Activated naive CD4-positive, alpha-beta T cell treated with anti-CD3 and anti-CD28 coated beads, Interleukin-2, amount 50 U/mL, for 72 hours (primary cell): ENCODE measurements around the gene PITPNC1. TPM values are rescaled to one million over a fixed set of nuclear protein-coding genes. Genes with fewer than 3 reads are reported as not detected.
A peak's percentile ranks its signal among the peaks of the same experiment; 100 is the strongest.
"Not testable (repeated sequence)": the region's sequence is repeated elsewhere in the genome, so short reads cannot be mapped to it uniquely, and the experiment has no call there.

Experiments
- ATAC-seq, 2 donors: fragments of 150-1000 bp; cut with Tn5 transposase; 2 replicates each; pipeline ENCODE4 v1.10.0; 2021; ENCODE audit warnings: mild to moderate bottlenecking in 2 of 2, moderate library complexity in 2 of 2
- DNase-seq, 2 donors: peaks; one replicate each; pipeline ENCODE4 v3.0.0; 2021 to 2022; ENCODE audit warnings: low spot score in 2 of 2
- H3K27ac Mint-ChIP-seq, 2 donors: one replicate each; pipeline ENCODE4 v1.8.0; 2022; ENCODE audit warnings: mild to moderate bottlenecking in 2 of 2, mixed read lengths in 2 of 2
- H3K36me3 Mint-ChIP-seq, 2 donors: one replicate each; pipeline ENCODE4 v1.8.0; 2022; ENCODE audit warnings: mixed read lengths in 2 of 2
- H3K9me3 Mint-ChIP-seq, 2 donors: one replicate each; pipeline ENCODE4 v1.8.0; 2022; ENCODE audit warnings: mixed read lengths in 2 of 2
- total RNA-seq, 2 donors: library from RNA; stranded (reverse); gene quantifications; one replicate each; pipeline ENCODE4 v1.2.3, GENCODE V29; 2022

The PITPNC1 gene
- 10 to 100 TPM; 56.8 to 65.3 TPM for total RNA-seq

DNA sequence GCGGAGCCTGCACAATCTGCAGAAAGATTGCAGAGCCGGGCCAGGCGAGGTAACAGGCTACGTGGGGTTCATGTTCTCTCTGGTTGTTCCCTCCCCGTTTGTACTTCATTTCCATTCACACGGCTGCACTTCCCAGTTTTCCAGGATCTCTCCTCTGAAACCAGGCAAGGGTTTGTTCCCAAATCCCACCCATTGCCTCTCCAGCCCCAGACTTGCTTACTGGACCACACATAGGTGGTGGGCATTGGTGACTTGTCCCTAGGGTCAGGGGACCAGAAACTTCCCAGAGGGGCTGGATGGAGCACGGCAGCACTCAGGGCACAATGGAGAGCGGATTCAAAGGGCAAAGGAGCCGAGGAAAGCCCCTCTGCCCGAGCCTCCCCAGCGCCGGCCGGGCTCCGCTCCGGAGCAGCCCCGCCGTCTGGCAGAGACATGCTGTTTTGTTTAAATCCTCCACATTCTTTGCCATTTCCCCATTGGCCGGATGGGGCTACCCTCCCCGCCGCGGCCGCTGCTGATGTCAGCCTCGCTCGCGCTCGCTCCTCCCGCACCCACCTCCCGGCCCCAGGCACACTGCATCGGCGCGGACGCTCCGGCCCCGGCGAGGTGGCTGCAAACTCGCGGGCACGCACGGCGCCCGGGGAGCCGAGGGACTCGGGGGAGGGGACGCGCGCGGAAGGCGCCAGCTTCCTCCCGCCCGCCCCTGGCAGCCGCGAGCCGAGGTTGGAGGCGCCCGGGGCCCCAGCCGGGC, at the start of gene PITPNC1:
TSS of gene PITPNC1 (plus strand) at position 545 of the 751 bp plus-strand sequence.
- Mint-ChIP-seq H3K27ac (peak within 1 kb of the TSS; percentile 55 to 90), H3K9me3 (no peaks in the 10 kb centered on the region), H3K36me3 (peaks cover 12 to 19% of the 10 kb centered on the region in 2 donors)
- DNase-seq (peak; percentile 84 to 85), ATAC-seq (peak; percentile 77 to 85)

DNA sequence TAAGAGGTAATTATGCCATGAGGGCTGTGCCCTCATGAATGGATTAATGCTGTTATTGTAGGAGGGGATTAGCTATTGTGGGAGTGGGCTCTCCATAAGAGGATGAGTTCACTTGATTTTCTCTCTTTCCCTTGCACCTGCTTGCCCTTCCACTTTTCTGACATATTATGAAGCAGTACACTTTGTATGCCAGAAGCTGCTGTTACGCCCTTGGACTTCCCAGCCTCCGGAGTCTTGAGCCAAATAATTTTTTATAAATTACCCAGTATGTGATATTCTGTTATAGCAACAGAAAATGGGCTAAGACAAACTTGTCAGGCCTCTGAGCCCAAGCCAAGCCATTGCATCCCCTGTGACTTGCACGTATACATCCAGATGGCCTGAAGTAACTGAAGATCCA, 49.1 kb upstream of the PITPNC1 start:
- no peak overlapping the region for H3K27ac Mint-ChIP-seq
- no peaks in the 10 kb centered on the region for H3K9me3 Mint-ChIP-seq
- ATAC-seq (no peak), DNase-seq (no peak)
- no peaks in the 10 kb centered on the region for H3K36me3 Mint-ChIP-seq

DNA sequence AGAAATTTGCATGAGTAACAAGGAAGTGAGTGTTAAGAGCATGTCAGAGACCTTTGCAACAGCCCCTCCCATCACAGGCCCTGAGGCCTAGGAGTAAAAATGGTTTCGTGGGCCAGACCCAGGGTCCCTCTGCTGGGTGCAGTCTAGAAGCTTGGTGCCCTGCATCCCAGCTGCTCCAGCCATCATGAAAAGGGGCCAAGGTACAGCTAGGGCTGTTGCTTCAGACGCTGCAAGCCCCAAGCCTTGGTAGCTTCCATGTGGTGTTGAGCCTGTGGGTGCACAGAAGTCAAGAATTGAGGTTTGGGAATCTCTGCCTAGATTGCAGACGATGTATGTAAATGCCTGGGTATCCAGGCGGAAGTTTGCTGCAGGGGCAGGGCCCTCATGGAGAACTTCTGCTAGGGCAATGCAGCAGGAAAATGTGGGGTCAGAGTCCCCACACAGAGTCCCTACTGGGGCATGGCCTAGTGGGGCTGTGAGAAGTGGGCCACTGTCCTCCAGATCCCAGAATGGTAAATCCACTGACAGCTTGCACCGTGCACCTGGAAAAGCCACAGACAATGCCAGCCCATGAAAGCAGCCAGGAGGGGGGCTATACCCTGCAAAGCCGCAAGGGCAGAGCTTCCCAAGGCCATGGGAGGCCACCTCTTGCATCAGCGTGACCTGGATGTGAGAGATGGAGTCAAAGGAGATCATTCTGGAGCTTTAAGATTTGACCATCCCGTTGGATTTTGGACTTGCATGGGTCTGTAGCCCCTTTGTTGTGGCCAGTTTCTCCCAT, 45.5 kb upstream of the PITPNC1 start:
- H3K36me3 Mint-ChIP-seq, H3K9me3 Mint-ChIP-seq, ATAC-seq, H3K27ac Mint-ChIP-seq, DNase-seq: not testable (repeated sequence)

DNA sequence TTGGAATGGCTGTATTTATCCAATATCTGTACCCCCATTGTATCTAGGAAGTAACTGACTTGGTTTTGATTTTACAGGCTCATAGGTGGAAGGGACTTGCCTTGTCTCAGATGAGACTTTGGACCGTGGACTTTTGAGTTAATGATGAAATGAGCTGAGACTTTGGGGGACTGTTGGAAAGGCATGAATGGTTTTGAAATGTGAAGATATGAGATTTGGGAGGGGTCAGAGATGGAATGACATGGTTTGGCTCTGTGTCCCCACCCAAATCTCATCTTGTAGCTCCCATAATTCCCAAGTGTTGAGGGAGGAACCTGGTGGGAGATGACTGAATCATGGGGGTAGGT, 44.9 kb upstream of the PITPNC1 start:
- not testable (repeated sequence) for DNase-seq, H3K27ac Mint-ChIP-seq, H3K9me3 Mint-ChIP-seq, H3K36me3 Mint-ChIP-seq, ATAC-seq

DNA sequence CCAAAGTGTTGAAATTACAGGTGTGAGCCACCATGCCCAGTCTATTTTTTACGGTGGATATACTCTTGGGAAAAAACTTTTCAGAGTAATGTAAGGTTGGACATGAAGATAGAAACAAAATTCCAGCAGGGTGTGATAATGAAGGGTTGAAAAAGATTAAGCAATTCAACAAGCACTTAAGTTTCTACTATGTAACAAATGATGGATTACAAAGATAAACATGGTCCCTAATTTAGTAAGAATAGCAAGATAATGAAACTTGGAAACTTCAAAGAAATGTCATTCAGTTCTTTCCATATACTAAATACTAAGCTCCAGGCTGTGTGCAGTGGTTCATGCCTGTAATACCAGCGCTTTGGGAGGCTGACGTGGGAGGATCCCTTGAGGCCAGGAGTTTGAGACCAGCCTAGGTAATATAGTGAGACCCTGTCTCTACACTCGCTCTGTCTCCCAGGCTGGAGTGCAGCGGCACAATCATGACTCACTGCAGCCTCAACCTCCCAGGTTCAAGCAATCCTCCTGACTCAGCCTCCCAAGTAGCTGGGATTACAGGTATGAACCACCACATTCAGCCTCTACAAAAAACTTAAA, 41.7 kb upstream of the PITPNC1 start:
- ATAC-seq = no peak
- Mint-ChIP-seq H3K27ac (no peak overlapping the region), H3K36me3 (peaks cover 0 to 8% of the 10 kb centered on the region in 2 donors), H3K9me3 (no peaks in the 10 kb centered on the region)
- no peak for DNase-seq

DNA sequence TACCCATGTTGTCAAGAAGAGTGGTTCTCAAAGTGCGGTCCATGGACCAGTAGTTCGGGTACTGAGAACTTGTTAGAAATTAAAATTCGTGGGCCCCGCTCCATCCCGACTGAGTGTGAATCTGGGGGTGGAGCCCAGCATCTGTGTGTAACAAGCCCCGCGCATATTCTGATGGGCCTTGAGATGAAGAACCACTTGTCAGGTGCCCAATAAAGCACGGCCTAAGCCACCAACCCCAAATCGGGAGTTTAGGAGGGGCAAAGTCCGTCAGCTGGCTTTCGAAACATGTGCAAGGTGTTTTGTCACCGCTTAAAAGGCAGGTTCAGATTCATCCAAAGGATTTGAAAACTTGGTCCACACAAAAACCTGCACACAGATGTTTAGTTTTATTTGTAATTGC, 40.2 kb upstream of the PITPNC1 start:
- no peak overlapping the region for H3K27ac Mint-ChIP-seq
- ATAC-seq (no peak), DNase-seq (no peak)
- no peaks in the 10 kb centered on the region for H3K9me3 Mint-ChIP-seq
- H3K36me3 Mint-ChIP-seq = peaks cover 9 to 23% of the 10 kb centered on the region in 2 donors

DNA sequence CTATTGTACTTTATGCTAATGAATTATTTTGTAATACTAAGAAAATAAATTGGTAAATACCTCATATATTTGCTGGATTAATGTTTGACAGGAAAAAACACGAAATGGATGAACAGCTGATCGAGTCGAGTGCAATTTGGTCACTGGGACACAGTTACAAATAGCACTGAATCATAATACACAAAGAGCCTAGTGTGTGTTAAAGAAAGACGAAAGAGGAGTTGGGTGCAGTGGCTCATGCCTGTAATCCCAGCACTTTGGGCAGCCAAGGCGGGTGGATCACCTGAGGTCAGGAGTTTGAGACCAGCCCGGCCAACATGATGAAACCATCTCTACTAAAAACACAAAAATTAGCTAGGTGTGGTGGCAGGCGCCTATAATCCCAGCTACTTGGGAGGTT, 38.7 kb upstream of the PITPNC1 start:
- H3K36me3 Mint-ChIP-seq = peaks cover 17 to 29% of the 10 kb centered on the region in 2 donors
- not testable (repeated sequence) for H3K27ac Mint-ChIP-seq, H3K9me3 Mint-ChIP-seq, ATAC-seq, DNase-seq

DNA sequence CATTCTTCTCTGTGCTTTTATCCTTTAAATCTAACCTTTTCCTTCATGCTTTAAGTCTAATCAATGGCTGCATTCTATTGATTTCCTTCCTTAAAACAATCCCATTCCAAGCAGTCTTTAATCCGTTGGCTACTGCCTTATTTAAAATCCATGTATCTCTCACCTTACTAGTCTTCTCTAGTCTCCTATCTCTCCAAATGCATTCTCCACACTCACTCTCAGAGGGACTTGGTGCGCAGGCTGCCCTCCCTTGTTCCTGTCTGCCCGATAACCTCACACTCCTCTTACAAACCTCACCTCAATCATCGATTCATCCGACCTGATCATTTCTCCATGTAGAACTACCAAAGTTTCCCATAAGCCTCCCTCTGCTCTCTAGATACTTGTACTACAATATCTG, 33.8 kb upstream of the PITPNC1 start:
- ATAC-seq = no peak
- DNase-seq = no peak
- Mint-ChIP-seq H3K36me3 (peaks cover 23 to 49% of the 10 kb centered on the region in 2 donors), H3K9me3 (no peaks in the 10 kb centered on the region), H3K27ac (peak overlapping the region; percentile 0 to 11)

DNA sequence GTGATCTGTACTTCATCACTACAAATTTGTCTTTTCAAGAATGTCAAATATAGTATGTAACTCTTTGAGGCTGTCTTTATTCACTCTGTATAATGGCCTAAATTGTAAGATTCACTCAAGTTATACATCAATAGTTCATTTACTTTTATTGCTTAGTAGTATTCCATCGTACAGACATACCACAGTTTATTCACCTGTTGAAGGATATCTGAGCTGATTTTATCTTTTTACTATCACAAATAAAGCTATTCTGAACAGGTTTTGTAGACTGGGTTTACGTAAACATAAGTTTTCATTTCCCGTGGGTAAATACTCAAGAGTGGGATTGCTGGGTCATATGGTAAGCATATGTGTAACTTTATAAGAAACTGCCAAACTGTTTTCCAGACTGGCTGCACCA, 29.3 kb upstream of the PITPNC1 start:
- Mint-ChIP-seq H3K9me3 (no peaks in the 10 kb centered on the region), H3K36me3 (peaks cover 16 to 29% of the 10 kb centered on the region in 2 donors), H3K27ac (peak overlapping the region in 1 of 2 donors; percentile 8)
- ATAC-seq (no peak), DNase-seq (no peak)

DNA sequence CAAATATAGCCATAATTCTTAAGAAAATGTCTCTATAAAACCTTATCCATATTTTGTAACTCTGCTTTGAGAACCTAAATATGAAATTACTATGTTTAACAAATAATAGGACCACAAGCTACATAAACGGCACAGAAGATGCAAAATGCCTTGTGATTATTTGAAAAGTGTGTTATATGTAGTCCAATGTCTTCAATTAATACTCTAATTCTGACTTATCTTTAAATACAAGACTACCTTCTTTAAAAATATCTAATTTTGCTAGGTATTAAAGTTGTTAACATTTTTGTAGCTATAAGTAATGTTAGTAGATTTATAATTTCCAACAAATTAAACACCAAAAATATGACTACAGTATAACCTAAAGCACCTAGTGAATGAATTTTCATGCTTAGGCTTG, 27.7 kb upstream of the PITPNC1 start:
- no peak overlapping the region for H3K27ac Mint-ChIP-seq
- DNase-seq = no peak
- H3K36me3 Mint-ChIP-seq = peaks cover 8 to 35% of the 10 kb centered on the region in 2 donors
- no peak for ATAC-seq
- no peaks in the 10 kb centered on the region for H3K9me3 Mint-ChIP-seq

DNA sequence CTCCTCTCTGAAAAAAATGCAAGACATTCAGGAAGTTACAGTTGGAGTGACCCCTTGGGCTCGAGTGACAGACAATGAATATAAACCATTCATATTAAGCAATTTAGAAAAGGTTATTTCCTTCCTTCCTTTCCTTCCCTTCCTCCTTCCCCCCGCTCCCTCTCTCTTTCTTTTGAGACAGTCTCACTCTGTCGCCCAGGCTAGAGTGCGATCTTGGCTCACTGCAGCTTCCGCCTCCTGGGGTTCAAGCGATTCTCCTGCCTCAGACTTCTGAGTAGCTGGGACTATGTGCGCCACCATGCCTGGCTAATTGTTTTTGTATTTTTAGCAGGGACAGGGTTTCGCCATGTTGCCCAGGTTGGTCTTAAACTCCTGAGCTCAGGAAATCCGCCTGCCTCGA, 23.9 kb upstream of the PITPNC1 start:
- H3K9me3 Mint-ChIP-seq = no peaks in the 10 kb centered on the region
- DNase-seq (no peak), ATAC-seq (no peak)
- peak overlapping the region; percentile 32 to 84 for H3K27ac Mint-ChIP-seq
- H3K36me3 Mint-ChIP-seq = peaks cover 10 to 42% of the 10 kb centered on the region in 2 donors

DNA sequence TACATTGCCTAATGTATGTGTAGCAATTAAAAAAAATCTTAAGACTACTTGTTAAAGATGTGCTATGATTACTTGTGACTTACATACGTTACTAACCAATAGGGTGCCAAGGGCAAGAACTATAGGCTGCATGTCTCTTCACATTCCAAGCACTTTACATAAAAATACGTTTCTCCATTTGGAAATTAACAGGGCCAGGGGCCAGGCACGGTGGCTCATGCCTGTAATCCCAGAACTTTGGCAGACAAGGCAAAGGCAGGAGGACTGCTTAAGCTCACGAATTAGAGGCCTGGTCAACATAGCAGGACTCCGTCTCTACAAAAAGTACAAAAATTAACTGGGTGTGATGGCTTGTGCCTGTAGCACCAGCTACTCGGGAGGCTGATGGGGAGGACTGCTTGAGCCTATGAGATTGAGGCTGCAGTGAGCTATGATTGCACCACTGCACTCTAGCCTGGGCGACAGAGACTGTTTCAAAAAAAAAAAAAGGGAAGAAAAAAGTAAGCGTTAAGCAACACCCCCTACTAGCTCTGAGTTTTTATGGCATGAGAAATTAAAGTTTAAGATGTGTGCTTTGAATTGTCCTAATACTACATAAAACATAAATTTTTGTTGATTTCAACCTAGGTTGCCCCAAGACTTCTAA, 23.0 kb upstream of the PITPNC1 start:
- Mint-ChIP-seq H3K27ac (peak overlapping the region; percentile 11 to 32), H3K9me3 (no peaks in the 10 kb centered on the region), H3K36me3 (peaks cover 10 to 42% of the 10 kb centered on the region in 2 donors)

DNA sequence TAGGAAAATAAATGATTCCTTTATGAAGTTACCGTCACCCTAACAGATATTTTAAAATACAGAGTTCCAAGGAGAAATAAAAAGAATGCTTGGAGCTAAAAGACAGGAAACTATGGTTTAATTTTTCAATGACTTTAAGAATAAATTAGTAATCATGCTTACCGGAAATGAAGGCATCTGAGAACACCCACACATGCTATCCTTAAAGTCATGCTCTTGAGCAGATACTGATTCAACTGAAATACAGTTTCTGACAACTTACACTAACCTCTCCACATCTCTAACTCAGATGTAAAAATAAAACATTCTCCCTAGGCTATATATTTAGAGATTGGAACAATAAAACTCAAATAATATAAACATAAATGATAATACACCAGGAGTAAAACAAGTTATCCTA, 18.5 kb upstream of the PITPNC1 start:
- peak; percentile 48 to 52 for ATAC-seq
- no peak for DNase-seq
- Mint-ChIP-seq H3K9me3 (no peaks in the 10 kb centered on the region), H3K27ac (peak overlapping the region; percentile 81 to 98), H3K36me3 (peaks cover 14 to 60% of the 10 kb centered on the region in 2 donors)

More for the DNA sequence above, 23.0 kb upstream of the PITPNC1 start:
- ATAC-seq (no peak), DNase-seq (no peak)

DNA sequence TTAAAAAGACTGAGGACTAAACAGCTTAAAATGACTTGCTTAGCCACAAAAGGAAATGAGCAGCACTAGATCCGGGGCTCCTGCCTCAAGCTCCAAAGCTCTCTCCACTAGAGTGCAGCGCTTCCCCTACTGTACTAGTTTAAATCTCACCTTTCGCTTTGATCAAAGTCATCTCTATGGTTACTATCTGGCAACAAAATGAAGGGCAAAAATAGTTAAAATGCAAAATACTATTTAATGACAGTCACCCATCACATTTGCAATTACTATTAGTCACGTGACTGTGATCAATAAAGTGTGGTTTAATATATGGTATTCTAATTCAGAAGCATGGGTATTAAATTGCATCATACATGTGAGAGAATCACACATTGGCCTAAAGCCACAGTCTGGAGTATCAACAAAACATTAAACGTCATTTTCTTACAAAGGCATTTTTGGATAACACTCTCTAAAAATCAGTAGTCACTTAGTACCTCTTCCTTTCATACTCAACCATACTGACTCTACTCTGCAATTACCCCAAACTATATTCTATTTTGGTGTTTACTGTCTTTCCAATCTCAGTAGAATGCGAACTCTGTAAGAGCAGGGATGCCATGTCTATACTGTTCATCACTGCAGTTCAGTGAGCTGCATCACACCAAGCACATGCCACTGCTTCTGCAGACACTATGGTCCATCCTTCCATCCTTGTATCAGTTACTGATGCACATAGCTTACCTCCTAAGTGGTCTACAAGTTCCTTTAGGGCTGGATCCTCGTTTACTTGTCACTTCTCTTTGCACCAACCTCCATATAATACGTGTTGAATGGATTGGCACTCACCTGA, 16.9 kb upstream of the PITPNC1 start:
- ATAC-seq (peak; percentile 85 to 92), DNase-seq (peak in 1 of 2 donors; percentile 49)
- peaks cover 20 to 61% of the 10 kb centered on the region in 2 donors for H3K36me3 Mint-ChIP-seq
- H3K27ac Mint-ChIP-seq = peak overlapping the region; percentile 62 to 70
- H3K9me3 Mint-ChIP-seq = no peaks in the 10 kb centered on the region

DNA sequence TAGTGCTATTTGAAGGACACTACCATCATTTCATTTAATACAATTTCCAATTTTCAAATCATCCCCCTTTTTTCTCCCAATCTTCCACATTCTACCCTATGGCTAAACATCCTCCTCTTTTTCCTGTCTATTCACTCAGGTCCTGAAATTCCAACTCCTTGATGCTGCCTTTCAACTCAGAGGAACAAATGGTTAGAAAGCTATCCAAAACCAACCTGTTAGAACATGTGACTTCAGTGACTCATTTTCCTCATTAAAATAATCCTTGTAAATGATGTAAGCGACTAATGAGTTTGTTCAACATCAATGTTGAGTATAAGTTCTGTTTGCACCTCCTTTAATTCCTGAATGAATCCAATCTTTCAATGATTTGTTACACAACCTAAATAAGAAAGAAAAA, 16.2 kb upstream of the PITPNC1 start:
- ATAC-seq (no peak), DNase-seq (no peak)
- no peaks in the 10 kb centered on the region for H3K9me3 Mint-ChIP-seq
- peaks cover 25 to 61% of the 10 kb centered on the region in 2 donors for H3K36me3 Mint-ChIP-seq
- peak overlapping the region; percentile 62 to 70 for H3K27ac Mint-ChIP-seq

DNA sequence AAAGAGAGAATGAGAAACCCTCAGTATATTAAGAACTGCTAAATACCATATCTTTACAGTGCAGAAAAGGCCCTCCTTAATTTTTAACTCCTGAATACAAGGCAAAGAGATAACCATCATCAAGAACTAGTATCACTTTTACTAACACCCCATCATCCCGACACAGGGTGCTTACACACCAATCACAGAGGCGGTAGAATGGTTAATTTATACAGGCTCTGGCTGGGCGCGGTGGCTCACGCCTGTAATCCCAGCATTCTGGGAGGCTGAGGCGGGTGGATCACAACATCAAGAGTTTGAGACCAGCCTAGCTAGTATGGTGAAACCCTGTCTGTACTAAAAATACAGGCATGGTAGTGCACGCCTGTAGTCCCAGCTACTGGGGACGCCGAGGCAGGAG, 14.9 kb upstream of the PITPNC1 start:
- ATAC-seq = no peak
- H3K36me3 Mint-ChIP-seq = peaks cover 23 to 58% of the 10 kb centered on the region in 2 donors
- DNase-seq = no peak
- no peak overlapping the region for H3K27ac Mint-ChIP-seq
- H3K9me3 Mint-ChIP-seq = no peaks in the 10 kb centered on the region
